Activated CD4-positive, alpha-beta T cell treated with anti-CD3 and anti-CD28 coated beads, Interleukin-10, Interleukin-2, amounts not matched to agents 100 ng/mL and 50 ng/mL, durations not matched to agents 16 hours and 8 hours (primary cell): Measurements from ENCODE around the gene ATG4C.
"Not testable (repeated sequence)": the region's sequence is repeated elsewhere in the genome, so short reads cannot be mapped to it uniquely, and the experiment has no call there.

Source experiments
- DNase-seq: peaks from one replicate; pipeline ENCODE4 v3.0.0-alpha.2; 2020

ATG4C gene

GRCh38 chr1:62774971-62775595, 8.8 kb upstream of the ATG4C start:
- no peak for DNase-seq

GRCh38 chr1:62778208-62778607, 5.7 kb upstream of the ATG4C start:
- DNase-seq = no peak

GRCh38 chr1:62781841-62782543, 1.9 kb upstream of the ATG4C start:
- no peak for DNase-seq

GRCh38 chr1:62782544-62783212, 1.3 kb upstream of the ATG4C start:
- not testable (repeated sequence) for DNase-seq

GRCh38 chr1:62784509-62785365, 805 bp downstream of the ATG4C start:
- DNase-seq = peak; percentile 9

- no peak for DNase-seq
Observed at GRCh38 chr1:62790716-62791115, 6.8 kb downstream of the ATG4C start.

- DNase-seq = no peak
Observed at GRCh38 chr1:62794053-62794452, 10.1 kb downstream of the ATG4C start.

- DNase-seq = no peak
Observed at GRCh38 chr1:62796221-62796620, 12.3 kb downstream of the ATG4C start.

- DNase-seq = no peak
Observed at GRCh38 chr1:62799688-62800087, 15.8 kb downstream of the ATG4C start.

- no peak for DNase-seq
Observed at GRCh38 chr1:62800281-62800680, 16.3 kb downstream of the ATG4C start.

GRCh38 chr1:62800825-62801306, 16.9 kb downstream of the ATG4C start:
- peak; percentile 28 for DNase-seq

- no peak for DNase-seq
Observed at GRCh38 chr1:62809788-62810187, 25.9 kb downstream of the ATG4C start.

- no peak for DNase-seq
Observed at GRCh38 chr1:62810420-62811274, 26.7 kb downstream of the ATG4C start.

GRCh38 chr1:62823556-62823955, 39.6 kb downstream of the ATG4C start:
- DNase-seq = no peak

GRCh38 chr1:62826901-62827300, 43.0 kb downstream of the ATG4C start:
- DNase-seq = no peak

GRCh38 chr1:62827786-62828185, 43.9 kb downstream of the ATG4C start:
- not testable (repeated sequence) for DNase-seq

GRCh38 chr1:62832276-62832675, 48.3 kb downstream of the ATG4C start:
- no peak for DNase-seq

- DNase-seq = no peak
Observed at GRCh38 chr1:62833529-62833928, 49.6 kb downstream of the ATG4C start.

GRCh38 chr1:62834400-62834961, 50.5 kb downstream of the ATG4C start:
- DNase-seq = no peak

- no peak for DNase-seq
Observed at GRCh38 chr1:62836856-62837540, 53.1 kb downstream of the ATG4C start.

GRCh38 chr1:62840555-62840954, 56.6 kb downstream of the ATG4C start:
- DNase-seq = no peak
